GM18951 (cell line): ENCODE results near the gene TAF9B.
"Not testable (repeated sequence)": the region's sequence is repeated elsewhere in the genome, so short reads cannot be mapped to it uniquely, and the experiment has no call there.

Experiments
- POLR2A ChIP-seq: IDR thresholded peaks from 4 replicates; pipeline ENCODE4 v1.6.1; 2011; ENCODE audit warnings: mild to moderate bottlenecking; ENCODE audit not compliant: insufficient read length, insufficient read depth; ENCODE audit errors: extremely low read depth
- in situ Hi-C: fragments of 300-500 bp; cut with MboI; formaldehyde crosslinking; loops from one replicate; pipeline ENCODE4 v1.12.0; 2022; ENCODE audit warnings: low sequenced_read_pairs, mixed read lengths, inconsistent platforms; ENCODE audit not compliant: unreplicated experiment

TAF9B gene

DNA sequence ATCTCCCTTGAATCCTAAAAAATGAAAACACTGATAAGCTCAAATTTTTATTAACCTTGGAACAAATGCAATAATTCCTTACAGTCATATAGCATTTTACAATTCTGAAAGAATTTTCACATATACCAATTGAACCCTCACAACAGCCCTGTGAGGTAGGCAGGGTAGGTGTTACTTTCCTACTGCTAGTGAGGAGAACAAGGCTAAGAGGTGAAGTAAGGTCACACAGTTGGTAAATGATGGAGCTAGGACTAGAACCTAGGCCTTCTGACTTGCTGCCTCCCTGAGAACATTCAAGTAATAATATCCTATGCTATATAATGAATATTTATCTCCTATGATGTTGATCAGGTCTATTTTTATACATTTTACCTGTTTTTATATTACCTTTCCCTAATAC, 9.7 kb downstream of the TAF9B start:
- in situ Hi-C loops = no loop called here
- no peak for TF ChIP-seq POLR2A

DNA sequence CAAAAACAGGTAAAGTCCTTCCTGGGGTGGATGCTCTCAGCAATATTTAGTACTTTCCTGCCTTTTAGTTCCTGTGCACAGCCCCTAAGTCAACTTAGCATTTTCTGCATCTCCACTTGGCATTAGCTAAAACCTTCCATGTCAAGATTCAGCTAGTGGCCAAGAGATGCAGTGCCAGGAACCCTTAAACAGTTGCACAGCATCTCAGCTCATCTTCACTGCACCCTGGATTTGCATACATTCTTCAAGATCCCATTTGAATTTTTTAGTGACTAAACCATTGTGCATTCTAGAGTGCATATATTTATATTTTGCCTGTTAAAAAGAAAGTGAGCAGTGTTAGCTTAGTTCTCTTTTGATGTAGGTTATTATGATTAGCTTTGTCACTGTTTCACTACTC, 13.7 kb downstream of the TAF9B start:
- in situ Hi-C loops = not testable (repeated sequence)

DNA sequence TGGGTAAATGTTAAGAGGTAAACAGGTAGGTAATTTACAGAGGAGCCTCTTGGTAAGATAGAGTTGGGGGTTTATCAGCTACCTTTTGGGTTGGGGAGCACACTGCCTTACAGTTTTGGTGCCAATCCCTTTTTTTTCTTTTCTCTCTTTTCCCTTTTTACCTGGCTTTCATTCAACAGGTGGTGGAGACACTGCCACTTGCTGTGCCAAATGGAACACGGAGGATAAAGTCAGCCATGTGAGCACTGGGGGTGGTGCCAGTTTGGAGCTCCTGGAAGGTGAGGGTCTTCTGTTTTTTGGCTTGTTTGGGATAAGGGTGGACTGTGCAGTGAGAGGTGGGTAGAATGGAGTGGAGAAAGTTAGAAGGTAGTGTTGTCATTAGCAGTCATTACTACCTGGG, 14.3 kb downstream of the TAF9B start:
- TF ChIP-seq POLR2A = no peak
- in situ Hi-C loops = no loop called here

DNA sequence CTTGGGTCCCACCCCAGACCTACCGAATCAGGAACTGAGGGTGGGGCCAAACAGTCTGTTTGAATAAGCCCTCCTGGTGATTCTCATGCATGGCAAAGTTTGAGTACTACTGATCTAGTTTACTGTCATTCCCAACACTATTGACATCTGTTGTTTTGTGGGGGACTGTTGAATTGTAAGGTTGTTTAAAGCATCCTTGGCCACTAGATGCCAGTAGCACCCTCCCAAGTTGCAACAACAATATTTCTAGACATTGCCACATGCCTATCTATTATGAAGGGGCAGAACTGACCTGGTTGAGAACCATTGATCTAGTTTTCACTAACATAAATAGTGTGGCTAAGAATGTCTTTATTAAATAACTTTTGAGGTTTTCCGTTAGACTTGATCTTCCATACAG, 15.1 kb downstream of the TAF9B start:
- TF ChIP-seq POLR2A = no peak
- in situ Hi-C loops = no loop called here

DNA sequence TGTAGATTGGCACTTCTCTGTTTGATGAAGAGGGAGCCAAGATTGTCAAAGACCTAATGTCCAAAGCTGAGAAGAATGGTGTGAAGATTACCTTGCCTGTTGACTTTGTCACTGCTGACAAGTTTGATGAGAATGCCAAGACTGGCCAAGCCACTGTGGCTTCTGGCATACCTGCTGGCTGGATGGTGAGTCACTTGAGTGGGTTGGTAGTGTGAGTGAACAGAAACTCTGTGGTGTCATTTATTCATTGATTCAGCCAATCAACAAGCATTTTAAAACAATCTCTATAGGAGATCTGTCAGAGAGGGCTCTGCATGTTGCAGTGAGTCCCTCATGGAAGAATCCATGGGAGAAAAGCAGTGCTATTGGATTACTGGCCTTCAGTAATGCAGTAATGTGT, 16.3 kb downstream of the TAF9B start:
- TF ChIP-seq POLR2A = no peak
- in situ Hi-C loops = no loop called here

DNA sequence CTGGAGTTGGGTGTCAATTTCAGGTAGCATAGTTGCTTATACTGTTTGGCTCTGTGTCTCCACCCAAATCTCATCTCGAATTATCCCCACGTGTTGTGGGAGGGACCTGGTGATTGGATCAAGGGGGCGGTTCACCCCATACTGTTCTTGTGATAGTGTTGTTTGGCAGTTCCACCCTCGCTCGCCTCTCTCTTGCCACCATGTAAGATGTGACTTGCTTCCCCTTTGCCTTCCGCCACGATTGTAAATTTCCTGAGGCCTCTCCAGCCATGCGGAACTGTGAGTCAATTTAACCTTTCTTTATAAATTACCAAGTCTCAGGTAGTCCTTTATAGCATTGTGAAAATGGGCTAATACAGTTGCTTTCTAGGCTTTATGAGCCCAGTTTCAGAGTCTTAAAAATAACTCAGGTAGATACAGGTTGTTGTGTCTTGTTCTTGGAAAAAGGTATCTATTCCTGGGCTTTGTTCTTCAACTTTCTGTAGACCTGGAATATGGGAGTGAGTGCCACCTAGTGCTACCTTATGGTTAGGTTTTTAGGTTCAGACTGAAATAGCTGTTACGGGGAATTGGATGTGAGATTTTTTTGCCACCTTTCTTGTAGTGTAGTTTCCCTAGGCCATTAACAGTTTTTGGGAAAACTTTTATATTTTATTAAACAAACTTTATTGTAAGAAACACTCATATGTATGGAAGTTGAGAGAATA, 19.8 kb downstream of the TAF9B start:
- no peak for TF ChIP-seq POLR2A
- in situ Hi-C loops = no loop called here

DNA sequence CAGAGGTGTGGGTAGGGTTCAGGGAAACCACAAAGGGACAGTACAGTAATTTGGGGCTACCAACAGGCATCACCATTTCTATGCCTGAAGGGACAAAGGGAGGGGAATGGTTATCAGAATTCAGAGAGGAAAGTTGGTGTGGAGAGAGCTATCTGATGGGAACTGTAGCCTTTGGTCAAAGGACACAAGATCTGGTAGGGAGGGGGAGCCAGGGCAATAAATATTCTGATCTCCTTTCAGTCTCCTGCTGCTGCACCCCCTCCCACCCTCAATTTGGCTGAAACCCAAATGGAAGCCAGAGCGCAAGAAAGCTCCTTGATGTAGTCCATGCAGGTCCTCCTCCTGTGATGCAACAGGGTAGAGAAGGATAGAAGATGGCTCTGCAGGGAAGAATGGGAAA, 20.8 kb downstream of the TAF9B start:
- no peak for TF ChIP-seq POLR2A
- in situ Hi-C loops = no loop called here

DNA sequence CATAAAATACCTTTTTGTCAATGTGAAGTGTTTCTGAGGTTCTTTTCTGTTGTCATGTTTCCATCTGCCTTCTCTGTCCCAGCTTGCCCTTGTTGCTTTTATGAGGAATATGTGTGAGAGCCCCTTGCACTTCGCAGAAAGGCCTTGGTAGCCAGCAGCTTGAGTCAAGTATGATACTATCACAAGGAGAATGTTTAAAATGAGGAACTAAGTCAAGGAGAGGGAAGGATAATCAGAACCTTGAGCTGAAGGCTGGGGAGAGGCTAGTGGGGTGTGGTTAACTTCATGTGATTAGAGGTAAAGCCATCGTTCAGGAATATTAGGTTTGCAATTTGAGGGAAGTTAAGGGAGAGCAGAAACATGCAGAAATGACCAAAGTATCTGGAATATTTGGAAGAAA, 22.7 kb downstream of the TAF9B start:
- TF ChIP-seq POLR2A = no peak
- in situ Hi-C loops = no loop called here

DNA sequence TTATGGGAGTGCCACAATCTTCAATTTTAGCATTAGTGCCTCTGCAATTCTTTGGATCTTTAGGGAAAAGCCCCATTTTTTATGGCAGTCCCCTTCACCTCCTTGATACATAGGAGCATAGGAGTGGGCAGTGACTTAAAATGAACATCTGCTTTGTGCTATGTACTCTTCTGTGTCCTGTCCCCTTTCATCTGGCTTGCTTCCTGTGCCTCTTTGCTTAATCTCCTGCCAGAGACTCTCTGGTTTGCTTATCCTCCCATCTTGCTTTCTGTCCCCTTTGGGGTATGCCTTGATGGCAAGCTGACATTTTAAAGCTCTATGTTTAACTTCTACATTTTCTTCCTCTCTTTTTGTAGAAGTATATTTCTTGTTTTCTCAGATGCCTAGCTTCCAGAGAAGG, 23.1 kb downstream of the TAF9B start:
- TF ChIP-seq POLR2A = no peak
- in situ Hi-C loops = no loop called here

DNA sequence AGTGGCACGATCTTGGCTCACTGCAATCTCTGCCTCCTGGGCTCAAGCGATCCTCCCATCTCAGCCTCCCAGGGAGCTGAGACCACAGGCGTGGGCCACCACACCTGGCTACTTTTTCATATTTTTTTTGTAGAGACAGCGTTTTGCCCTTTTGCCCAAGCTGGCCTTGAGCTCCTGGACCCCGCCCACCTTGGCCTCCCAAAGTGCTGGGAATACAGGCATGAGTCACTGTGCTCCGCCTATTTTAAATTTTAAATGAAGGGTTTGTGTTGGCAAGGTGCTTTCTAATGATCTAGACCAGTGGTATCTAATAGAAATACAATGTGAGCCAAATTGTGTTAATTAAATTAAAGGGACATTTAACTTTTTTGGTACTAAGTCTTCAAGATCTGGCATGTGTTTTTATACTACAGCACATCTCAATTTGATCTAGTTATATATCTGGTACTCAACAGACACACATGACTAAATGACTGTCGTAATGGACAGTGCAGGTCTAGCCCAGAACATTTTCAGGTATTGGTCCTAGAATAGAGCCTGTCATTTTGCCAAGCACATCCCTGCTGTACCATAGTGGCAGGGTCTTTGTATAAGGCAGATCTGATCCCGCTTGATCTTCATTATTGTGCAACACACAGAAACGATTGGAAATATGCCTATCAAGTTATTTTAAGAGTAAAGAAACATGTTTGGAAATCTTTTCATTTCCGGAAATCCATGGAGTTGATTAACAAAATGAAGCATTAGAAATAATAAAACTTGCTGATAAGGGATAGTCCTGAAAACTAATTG, 28.1 kb downstream of the TAF9B start:
- in situ Hi-C loops = no loop called here
- no peak for TF ChIP-seq POLR2A

DNA sequence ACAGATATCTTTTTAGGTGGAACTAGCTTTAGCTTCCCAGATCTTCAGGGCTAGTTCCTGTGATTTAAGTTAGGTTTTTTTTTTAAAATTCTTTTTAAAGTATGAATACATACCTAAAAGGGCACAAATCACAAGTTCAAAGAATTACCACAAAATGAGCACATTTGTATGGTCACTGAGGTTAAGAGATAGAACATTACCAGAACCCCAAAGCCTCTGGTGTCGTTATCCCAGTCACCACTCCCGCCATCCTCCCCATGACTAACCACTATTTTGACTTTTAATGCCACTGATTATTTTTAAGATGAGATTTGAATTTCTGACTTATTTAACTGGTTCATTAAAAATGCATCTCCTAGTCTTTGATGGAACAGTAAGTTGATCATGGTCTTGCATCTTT, 30.0 kb downstream of the TAF9B start:
- no peak for TF ChIP-seq POLR2A
- in situ Hi-C loops = no loop called here

DNA sequence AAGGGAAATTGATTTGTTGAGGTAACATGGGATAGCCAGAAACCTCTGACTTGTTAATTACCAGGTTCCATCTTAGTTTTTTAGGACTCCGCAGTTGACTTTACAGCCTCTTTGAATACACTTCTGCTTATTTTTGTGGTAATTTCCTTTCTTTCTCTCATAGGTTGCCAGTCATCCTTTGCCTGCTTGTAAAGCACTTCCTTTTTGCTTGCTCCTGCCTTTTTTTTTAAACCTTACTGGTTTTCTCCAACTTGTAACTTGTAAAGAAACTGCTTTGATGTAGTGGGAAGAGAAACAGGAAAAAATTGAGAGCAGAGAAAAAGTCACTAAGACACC, 32.8 kb downstream of the TAF9B start:
- TF ChIP-seq POLR2A = no peak
- in situ Hi-C loops = no loop called here

DNA sequence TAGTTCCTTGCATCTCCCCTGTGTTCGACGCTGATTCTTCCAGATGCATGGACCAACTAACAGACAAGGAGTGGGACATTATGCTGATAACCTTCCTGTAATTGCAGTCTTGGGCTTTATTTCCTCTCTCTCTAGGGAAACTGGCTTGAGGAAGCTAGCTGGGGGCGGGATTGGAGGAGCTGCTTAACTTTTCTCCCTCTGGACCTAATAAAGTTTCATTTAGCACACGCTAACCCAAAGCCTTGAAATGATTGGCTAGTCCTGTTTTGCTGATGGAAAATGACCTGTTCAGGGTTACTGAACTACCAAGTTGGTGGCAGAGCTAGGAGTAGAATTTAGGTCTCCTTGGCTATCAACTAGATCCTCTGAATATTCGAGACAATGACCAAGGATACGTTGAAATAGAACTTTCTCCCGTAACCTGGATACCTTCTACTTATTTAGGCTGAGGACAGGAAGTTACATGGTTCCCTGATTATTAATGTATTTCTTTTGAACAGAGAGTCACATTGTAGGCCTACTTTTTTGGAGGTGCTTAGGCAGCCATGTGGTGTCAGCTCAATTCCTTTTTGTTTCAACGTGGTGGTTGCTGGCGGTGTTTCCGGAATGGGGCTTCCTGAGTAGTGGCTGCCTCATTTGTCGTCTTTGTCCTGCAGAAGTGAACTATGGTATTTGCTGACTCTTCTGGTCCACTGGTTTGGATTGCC, 33.4 kb downstream of the TAF9B start:
- in situ Hi-C loops = no loop called here
- no peak for TF ChIP-seq POLR2A

DNA sequence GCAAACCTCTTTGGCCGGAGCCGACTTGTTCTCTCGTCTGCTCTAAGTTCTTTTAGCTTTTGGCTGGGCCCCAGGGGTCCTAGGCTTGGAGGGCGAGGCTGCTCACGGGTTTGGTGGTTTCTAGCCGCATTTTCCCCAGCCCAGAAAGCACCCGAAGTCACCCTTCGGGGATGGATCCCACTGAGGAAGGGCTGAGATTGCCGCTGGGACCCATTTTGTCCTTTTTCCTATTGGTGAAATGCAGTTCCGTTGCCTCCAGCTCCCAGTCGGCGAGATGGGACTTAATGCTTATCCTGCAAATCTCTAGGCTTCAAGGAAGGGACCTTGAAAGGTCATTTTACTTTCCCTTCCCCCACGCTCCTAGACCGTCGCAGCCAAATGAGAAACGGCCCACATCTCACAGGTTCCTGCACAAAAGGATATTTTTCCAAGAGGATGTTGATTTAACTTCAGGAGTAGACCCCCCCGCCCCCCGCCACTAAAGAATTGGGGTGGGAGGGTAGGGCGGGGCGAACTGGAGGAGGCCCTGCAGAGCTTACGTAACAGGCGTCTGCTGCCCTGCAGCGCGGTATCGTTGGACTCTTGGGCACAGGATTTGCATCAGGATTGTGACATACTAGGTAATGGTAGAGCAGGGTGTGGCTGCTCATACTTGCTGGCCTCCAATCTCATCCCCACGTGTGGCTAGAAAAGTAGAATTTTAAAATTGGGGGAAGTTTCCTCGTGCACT, 34.8 kb downstream of the TAF9B start:
- no peak for TF ChIP-seq POLR2A
- in situ Hi-C loops = no loop called here
